ENCODE data around the gene SYCE3.
A peak's percentile ranks its signal among the peaks of the same experiment; 100 is the strongest.
"Not testable (repeated sequence)": the region's sequence is repeated elsewhere in the genome, so short reads cannot be mapped to it uniquely, and the experiment has no call there.

Gene SYCE3

DNA sequence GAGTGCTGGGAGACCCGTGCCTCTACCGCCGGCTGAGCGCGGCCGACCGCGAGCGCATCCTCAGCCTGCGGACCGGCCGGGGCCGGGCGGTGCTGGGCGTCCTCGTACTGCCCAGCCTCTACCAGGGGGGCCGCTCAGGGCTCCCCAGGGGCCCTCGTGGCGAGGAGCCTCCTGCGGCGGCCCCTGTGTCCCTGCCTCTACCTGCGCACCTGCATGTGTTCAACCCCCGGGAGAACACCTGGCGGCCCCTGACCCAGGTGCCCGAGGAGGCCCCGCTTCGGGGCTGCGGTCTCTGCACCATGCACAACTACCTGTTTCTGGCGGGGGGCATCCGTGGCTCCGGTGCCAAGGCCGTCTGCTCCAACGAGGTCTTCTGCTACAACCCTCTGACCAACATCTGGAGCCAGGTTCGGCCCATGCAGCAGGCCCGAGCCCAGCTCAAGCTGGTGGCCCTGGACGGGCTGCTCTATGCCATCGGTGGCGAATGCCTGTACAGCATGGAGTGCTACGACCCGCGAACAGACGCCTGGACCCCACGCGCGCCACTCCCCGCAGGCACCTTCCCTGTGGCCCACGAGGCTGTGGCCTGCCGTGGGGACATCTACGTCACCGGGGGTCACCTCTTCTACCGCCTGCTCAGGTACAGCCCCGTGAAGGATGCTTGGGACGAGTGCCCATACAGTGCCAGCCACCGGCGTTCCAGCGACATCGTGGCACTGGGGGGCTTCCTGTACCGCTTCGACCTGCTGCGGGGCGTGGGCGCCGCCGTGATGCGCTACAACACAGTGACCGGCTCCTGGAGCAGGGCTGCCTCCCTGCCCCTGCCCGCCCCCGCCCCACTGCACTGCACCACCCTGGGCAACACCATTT lies 13.6 kb downstream of the SYCE3 start:
- no peak for DNase-seq (ENCODE audit: low spot score)

DNA sequence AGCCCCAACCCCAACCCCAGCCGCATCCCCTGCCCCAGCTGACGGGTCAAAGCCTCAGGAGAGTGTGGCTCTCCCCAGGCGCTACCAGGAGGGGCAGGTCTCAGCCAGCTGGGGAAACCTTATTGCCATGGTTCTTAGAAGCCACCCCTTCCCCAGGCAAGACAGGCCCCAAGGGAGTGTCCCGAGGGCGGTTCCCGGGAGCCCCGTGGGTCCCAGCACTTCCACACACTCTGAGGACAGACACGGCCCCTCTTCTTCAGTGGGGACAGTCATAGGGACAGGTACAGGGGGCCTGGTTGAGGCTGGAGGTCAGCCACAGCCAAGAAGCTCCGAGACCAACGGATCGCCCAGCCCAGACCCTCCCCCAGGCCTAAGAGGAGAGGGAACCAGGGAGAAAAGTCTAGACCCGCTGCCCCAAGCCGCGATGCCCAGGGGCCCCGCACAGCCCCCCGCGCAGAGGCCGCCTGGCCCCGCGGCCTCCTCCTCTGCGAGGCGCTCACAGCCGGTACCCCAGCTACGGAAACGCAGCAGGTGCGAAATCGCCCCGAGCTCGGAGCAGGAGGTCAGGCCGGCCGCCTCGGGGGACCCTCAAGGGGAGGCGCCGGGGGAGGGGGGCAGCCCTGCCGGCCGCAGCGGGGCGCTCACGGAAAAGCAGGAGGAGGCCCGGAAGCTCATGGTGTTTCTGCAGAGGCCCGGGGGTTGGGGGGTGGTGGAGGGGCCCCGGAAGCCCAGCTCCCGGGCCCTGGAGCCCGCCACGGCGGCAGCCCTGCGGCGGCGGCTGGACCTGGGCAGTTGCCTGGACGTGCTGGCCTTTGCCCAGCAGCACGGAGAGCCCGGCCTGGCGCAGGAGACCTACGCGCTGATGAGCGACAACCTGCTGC lies 14.4 kb downstream of the SYCE3 start:
- DNase-seq (ENCODE audit: low spot score): no peak

DNA sequence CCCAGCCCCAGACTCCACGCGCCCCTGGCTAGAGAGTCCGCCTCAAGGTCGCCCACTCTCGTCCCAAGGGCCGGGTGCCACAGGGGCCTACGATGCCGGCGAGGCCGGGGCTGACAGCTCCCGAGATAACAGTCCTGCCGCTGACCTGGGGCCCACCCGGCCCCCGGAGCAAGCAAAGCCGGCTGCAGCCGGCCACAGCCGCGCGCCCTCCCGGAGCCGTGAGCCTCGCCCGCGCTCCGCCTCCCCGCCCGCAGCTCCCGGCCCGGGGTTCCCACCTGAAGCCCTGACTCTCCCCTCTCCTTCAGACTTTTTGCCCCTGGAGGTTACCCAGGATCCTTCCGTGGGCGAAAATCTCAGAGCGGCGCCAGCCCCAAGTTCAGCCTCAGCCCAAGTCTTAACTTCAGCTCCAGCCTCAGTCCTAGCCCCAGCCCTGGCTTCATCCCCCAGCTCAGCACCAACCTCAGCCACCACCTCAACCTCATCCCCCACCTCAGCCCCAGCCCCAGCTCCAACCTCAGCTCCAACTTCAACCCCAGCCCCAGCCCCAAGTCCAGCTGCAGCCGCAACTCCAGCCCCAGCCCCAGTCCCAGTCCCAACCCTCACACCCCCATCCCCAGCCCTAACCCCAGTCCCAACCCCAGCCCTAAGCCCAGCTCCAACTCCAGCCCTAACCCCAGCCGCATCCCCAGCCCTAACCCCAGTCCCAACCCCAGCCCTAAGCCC lies 15.3 kb downstream of the SYCE3 start:
- DNase-seq (ENCODE audit: low spot score): no peak

DNA sequence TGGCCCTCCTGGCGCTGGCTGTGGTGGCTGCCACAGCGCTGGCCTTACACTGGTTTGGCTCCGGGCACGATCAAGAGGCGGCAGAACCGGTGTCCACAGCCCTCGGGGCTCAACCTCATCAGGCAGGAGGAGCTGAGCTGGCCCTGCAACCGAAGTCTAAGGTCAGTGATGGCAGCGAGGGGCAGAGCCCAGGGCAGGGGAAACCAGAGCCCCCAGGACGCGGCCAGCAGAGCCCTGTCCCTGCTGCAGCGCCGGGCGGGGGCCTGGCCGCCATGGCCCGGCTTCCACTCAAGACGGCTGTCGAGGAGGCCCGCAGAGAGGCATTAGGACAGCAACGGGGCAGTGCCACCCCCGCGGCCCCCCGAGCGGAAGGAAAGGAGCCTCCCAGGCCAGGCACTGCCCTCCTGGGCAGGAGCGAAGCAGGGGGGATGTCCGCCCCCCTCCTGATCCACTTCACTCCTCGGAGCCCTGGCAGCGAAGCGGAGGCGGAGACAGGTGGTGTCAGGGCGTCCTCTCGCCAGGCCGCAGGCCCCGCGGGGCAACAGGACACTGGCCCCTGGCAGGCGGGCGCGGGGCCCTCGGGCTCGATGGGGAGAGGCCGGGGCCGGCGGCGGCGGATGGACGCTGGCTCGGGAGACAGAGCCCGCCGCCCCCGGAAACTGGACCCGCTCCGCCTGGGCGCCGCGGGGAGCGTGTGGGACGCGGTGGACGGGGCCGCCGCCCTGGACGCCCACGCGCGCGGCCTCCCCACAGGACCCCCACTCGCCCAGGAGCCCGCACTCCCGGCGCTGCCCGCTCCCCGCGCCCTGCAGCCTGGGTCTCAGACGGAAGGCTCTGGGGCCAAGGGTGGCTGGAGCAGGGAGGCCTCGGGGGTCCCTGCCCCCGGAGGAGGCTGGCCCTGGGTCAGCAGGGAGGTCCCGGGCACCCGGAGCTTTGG lies 16.1 kb downstream of the SYCE3 start:
- DNase-seq (ENCODE audit: low spot score): no peak

DNA sequence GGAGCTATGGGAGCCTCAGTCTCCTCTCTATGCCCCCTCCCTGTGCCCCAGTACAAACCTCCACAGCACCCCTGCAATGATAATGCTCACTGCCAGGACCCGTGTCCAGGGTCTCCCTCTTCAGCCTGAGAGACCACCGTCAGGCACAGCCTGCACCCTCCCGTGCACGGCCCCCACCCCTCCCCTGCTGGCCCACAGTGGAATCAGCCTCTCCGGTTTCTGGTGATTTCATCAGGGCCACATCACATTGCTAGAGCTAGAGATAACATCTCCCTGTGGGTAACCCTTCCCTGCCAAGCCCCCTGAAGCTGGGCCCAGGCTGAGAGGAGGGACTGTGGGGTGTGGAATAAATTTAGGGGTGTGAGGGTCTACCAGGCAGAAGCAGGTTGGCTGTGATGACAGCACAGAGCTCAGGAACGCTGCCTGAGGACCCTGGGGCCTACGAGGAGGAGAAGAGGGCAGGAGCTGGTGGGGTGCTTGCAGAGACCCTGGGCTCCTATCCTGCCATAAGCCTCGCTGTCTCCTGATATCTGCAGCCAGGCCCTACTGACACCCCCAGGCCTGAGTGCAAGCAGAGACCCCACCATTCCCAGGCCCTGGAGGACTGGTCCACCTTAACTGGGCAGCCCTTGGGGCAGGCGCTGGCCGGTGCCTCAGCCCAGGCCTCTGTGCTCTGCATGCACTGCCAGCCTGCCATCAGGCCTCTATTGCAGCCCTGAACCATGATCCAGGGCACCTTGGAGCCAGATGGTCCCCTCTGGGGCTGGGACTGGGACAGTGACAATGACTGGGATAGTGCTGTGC lies 17.0 kb downstream of the SYCE3 start, which contains the start of gene KLHDC7B:
Gene KLHDC7B (plus strand): TSS at position 378 of the 804 bp plus-strand sequence. CDS start 345 bp downstream, at position 723.
- DNase-seq (ENCODE audit: low spot score): no peak

DNA sequence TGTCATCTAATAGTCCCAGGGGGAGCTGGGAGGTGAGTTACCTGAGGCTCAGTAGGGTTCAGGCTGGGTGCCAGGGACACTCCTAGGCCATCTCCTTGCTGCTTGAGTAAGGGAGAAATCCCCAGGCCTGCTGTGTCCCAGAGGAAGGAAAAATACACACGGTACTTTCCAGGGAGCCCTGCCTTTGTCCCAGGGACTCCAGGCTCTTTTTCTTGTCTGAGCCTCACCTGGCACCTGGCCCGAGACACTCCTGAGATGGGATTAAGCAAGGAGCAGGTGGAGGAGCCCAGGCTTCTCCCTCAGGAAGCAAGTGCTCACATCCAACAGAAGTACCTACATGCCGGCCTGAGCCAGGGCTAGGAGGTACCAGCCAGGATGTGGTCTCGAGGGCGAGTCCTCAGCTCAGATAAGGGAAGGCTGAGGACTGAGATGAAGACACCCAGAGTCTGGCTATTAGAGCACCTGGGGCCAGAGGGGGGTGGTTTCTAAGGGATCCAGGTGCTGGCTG lies 17.9 kb downstream of the SYCE3 start:
- DNase-seq (ENCODE audit: low spot score): peak; percentile 38

DNA sequence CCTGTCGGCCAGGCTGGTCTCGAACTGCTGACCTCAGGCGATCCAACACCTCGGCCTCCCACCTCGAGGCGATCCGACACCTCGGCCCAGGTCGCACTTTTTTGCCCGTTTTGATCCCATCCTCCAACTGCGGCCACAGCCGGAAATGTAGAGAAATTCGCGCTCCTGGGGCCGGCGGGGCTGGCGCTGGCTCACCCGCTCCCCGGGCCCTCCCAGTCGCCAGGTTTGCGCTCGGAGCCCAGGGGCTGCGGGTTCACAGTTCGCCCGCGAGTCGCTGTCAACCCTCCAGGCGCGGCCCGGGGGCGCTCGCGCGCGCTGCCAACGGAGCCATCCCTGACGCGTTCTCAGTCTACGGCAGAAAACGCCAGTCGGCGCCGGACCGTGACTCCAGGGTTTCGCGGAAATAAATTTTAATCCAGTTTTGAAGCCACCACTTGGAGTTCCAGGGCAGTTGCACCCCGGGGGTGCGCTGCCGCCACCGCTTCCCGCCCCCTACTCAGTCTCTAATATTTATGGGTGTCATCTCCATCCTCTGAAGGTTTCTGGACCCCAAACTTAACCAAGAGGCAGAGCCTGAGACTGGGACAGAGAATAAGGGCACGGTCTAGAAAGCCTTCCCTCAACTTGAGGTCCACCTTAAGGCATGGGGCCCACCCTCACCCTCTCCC lies 18.5 kb downstream of the SYCE3 start:
- peak; percentile 84 for DNase-seq (ENCODE audit: low spot score)

DNA sequence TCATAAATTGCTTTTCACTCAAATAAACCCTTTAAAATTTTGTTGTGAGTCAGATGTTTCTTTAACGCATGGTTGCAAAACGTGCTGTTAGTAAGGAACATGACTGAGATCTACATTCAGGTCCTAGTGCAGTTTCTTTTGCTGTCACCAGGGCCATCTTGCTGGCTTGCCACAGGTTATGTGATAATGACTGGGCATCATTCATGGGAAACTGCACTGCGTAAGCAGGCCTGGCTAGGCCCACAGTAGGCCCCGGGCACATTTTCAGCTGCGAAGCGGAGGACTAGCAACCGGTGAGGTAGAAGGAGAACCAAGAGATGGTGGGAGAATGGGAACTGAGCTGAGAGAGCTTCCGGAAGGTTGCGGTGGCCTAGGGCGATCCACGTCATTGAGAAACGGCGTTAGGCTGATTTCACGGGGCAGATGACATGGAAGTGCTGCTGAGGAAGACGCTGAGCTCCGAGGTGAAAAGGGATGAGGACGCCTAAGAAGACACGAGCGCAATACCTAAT lies 20.2 kb downstream of the SYCE3 start:
- no peak for DNase-seq (ENCODE audit: low spot score)

DNA sequence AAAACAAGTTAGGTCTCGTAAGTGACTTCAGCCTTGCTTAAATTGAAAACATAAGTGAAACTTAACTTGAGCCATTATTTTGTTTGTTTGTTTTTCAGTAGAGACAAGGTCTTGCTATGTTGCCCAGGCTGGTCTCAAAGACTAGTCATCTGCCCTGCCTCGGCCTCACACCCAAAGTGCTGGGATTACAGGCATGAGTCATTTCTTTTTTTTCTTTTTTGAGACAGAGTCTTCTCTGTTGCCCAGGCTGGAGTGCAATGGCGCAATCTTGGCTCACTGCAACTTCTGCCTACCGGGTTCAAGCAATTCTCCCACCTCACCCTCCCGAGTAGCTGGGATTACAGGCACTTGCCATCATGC lies 21.1 kb downstream of the SYCE3 start:
- DNase-seq (ENCODE audit: low spot score): peak; percentile 74

DNA sequence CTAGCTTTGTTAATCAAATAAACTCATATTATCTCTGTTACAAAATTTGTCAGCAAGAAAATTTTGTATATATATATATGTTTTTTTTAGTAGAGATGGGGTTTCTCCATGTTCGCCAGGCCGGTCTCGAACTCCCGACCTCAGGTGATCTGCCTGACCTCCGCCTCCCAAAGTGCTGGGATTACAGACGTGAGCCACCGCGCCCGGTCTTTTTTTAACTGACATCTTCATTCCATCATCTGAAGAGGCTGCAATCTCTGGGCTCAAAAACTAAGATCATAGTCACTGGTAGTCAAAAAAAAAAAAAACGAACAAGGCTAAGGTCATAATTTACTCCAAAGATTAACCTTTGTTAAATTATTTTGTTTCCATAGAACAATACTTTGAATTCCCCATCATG lies 22.3 kb downstream of the SYCE3 start:
- no peak for DNase-seq (ENCODE audit: low spot score)

DNA sequence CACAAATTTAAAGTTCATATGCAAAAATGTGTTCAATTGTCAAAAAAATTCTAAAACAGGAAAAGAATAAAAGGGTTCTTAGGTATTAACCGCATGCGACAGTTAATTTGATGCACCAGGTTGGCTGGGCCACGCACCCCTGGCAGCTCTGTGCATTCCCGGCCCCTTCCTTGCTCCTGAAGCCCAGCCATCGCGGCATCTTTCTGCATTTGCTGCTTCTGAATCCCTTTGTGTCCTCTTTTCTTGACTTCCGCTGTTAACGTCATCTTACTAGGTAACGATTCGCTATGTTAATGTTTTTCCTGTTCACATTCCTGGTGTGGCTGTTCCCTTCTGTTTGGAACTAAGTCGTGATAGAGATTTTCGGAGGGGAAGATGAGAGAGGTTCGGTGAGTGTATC lies 25.0 kb downstream of the SYCE3 start:
- no peak for DNase-seq (ENCODE audit: low spot score)

DNA sequence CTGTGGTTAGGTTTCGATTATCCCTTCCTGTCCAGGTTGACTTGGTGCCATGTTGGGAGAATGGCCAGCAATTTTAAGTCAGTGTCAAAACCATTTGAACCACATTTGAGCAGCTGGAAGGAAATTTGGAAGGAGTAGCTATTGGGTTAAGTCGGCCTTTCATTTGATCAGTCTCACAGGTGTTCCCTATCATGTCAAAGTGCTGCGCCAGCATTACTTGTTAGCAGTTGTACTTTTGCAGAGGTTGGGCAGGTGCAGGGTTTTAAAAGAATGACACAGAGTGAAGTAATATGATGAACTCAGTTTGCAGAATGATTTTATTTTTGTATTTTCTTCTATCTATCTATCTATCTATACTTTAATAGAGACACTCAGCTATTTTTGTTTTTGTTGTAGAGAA lies 26.5 kb downstream of the SYCE3 start:
- no peak for DNase-seq (ENCODE audit: low spot score)

DNA sequence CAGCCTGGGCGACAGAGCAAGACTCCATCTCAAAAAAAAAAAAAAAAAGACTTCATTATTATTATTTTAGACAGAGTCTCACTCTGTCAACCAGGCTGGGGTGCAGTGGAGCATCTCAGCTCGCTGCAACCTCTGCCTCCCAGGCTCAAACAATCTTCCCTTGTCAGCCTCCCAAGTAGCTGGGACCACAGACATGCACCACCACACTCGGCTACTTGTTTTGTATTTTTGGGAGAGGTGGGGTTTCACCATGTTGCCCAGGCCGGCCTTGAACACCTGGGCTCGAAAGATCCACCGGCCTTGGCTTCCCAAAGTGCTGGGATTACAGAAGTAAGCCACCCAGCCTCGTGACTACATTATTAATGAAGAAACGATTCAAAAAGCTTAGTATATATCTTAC lies 27.6 kb downstream of the SYCE3 start:
- DNase-seq (ENCODE audit: low spot score): no peak

DNA sequence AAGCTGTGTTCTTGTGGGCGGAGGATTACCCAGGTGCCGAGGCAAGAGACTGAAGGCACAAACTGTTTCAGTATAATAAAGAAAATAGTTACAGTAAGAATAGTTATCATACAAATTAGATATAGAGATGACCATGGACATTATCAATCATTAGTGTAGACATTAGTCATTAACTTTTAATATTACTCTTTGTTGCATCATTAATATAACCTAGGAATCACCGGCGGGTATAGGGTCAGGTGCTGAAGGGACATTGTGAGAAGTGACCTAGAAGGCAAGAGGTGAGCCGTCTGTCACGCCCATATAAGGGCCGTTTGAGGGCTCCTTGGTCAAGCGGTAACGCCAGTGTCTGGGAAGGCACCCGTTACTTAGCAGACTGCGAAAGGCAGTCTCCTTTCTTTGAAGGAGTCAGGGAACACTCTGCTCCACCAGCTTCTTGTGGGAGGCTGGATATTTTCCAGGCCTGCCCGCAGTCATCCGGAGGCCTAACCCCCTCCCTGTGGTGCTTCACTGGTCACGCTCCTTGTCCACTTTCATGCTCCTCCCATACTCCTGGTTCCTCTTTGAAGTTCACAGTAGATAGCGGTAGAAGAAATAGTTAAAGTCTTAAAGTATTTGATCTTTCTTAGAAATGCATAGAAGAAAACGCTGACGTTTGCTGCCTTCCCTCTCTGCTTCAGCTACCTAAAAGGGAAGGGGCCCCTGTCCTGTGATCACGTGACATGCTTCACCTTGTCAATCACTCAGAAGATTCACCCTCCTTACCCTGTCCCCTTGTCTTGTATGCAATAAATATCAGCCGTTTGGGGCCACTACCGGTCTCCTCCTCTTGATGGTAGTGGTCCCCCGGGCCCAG lies 28.6 kb downstream of the SYCE3 start:
- DNase-seq (ENCODE audit: low spot score): not testable (repeated sequence)

DNA sequence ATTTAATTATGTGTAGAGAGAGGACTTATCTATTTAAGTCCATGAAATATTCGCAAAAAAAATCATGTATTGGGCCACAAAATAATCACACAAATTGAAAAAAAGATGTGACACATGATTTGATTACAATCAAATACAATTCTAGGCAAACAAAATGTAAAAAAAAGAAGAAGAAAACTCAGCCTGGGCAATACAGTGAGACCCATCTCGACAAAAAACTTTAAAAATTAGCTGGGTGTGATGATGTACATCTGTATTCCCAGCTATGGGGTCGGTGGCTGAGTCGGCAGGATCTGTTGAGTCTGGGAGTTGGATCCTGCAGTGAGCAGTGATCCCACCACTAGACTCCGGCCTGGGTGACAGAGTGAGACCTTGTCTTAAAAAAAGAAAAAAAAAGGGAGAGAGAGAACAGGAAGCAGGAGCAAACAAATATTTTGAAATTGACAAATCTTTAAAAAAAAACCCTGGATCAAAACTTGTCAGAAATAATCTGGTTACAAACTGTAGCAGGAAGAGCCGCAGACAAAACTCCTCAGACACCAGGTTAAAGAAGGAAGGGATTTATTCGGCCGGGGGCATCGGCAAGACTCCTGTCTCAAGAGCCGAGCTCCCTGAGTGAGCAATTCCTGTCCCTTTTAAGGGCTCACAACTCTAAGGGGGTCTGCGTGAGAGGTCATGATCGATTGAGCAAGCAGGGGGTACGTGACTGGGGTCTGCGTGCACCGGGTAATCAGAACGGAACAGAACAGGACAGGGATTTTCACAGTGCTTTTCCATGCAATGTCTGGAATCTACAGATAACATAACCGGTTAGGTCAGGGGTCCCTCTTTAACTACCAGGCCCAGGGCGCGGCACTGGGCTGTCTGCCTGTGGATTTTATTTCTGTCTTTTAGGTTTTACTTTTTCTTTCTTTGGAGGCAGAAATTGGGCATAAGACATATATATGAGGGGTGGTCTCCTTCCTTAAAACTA lies 29.6 kb downstream of the SYCE3 start:
- DNase-seq (ENCODE audit: low spot score): no peak

DNA sequence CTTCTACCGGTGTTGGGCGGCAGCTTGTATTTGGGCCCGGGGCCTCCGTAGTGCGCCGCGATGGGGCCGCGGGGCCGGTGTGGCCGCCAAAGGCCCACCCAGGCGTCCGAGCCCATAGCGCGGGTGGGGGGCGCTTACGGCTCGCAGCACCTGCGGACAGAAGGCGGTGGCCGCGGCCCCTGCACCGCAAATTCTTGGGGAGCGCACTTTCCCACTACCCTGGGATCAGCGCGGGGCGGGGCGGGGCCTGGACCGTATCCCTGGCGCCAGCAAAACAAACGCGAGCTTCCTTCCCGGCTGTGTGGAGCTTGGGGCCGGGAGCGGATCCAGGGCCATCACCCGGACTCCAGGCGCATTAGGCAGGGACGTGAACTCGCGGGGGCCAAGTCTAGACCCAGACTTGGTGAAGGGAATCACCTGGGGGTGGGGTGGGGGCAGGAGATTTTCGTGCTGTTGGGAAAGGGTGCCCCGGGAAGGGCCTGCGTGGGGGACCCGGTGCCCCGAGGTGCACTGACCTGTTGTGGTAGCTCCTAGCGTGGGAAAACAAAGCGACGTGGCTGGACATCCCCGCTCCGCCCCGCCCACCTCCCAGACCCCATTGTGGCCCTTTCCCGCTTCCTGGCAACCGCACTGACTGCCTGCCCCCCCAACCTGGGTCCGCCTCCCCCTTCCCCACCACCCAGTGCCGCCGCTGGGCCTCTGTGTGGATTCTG lies 30.6 kb downstream of the SYCE3 start:
- peak; percentile 28 for DNase-seq (ENCODE audit: low spot score)

DNA sequence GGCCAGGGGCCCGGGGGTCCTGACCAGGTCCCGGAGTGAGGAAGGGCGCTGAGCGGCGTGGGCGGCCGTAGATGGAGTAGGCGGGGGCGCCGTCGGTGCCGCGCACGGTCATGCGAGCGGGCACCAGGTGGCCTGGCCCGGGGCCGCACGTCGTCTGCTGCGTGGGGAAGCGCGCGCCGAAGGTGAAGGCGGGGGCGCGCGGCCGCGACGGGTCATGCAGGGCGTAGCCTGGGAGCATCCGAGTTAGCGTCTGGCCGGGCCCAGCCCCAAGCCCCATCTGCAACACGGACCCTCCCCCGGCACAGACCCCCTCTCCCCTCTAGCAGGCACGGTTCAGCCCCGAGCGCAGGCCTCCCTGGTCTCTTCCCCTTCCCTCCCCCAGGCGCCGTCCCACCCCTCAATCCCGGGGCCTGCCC lies 31.2 kb downstream of the SYCE3 start:
- peak; percentile 68 for DNase-seq (ENCODE audit: low spot score)
